Suppressor macrophage treated with lipopolysaccharide for 1 hour (primary cell): ENCODE results near the gene PYGM.

Experiments
- DNase-seq, 3 donors: peaks; one replicate each; pipeline ENCODE4 v3.0.0-alpha.2; 2020 to 2022

PYGM gene

GRCh38 chr11:64759722-64760719, at the start of gene PYGM:
Gene PYGM (minus strand): TSS chr11:64759974. CDS start chr11:64759898, 76 bp downstream.
- DNase-seq = no peak

GRCh38 chr11:64805481-64805880, 45.7 kb upstream of the PYGM start:
- DNase-seq = no peak

- DNase-seq = peak in 1 of 3 donors; percentile 11
These were observed 44.8 kb upstream of the PYGM start for GRCh38 chr11:64804346-64805210.

GRCh38 chr11:64803846-64804345, 44.1 kb upstream of the PYGM start:
- no peak for DNase-seq

GRCh38 chr11:64803158-64803845, 43.5 kb upstream of the PYGM start, which contains the start of gene MAP4K2:
Gene MAP4K2 (minus strand): TSS chr11:64803214. CDS start chr11:64803149, 65 bp downstream.
- DNase-seq = peak; percentile 87 to 98 (median 95)

GRCh38 chr11:64802370-64803157, 42.8 kb upstream of the PYGM start:
- DNase-seq = no peak

GRCh38 chr11:64801561-64802369, 42.0 kb upstream of the PYGM start:
- peak in 1 of 3 donors; percentile 27 for DNase-seq

- DNase-seq = no peak
These were observed 41.3 kb upstream of the PYGM start for GRCh38 chr11:64801158-64801464.

GRCh38 chr11:64800303-64801157, 40.8 kb upstream of the PYGM start:
- DNase-seq = no peak

- DNase-seq = no peak
These were observed 40.0 kb upstream of the PYGM start for GRCh38 chr11:64799623-64800302.

GRCh38 chr11:64799256-64799622, 39.5 kb upstream of the PYGM start:
- no peak for DNase-seq

GRCh38 chr11:64796757-64797541, 37.2 kb upstream of the PYGM start:
- no peak for DNase-seq

- no peak for DNase-seq
These were observed 36.4 kb upstream of the PYGM start for GRCh38 chr11:64796047-64796756.

- DNase-seq = no peak
These were observed 34.8 kb upstream of the PYGM start for GRCh38 chr11:64794526-64794925.

- DNase-seq = no peak
These were observed 33.7 kb upstream of the PYGM start for GRCh38 chr11:64793271-64794160.

GRCh38 chr11:64792482-64792881, 32.7 kb upstream of the PYGM start:
- DNase-seq = no peak

GRCh38 chr11:64791781-64792291, 32.1 kb upstream of the PYGM start:
- DNase-seq = no peak
